VCaP (cell line): ENCODE measurements around the gene FAM76A.
A peak's percentile ranks its signal among the peaks of the same experiment; 100 is the strongest.
"Not testable (repeated sequence)": the region's sequence is repeated elsewhere in the genome, so short reads cannot be mapped to it uniquely, and the experiment has no call there.

Source experiments
- H3K27ac ChIP-seq: fragments of 450-650 bp; 2 replicates; pipeline ENCODE4 v1.5.1; 2017
- CTCF ChIP-seq: fragments of 450-650 bp; conservative IDR thresholded peaks from 2 replicates; pipeline ENCODE4 v1.5.1; 2017; ENCODE audit warnings: mild to moderate bottlenecking, moderate library complexity

The FAM76A gene

DNA sequence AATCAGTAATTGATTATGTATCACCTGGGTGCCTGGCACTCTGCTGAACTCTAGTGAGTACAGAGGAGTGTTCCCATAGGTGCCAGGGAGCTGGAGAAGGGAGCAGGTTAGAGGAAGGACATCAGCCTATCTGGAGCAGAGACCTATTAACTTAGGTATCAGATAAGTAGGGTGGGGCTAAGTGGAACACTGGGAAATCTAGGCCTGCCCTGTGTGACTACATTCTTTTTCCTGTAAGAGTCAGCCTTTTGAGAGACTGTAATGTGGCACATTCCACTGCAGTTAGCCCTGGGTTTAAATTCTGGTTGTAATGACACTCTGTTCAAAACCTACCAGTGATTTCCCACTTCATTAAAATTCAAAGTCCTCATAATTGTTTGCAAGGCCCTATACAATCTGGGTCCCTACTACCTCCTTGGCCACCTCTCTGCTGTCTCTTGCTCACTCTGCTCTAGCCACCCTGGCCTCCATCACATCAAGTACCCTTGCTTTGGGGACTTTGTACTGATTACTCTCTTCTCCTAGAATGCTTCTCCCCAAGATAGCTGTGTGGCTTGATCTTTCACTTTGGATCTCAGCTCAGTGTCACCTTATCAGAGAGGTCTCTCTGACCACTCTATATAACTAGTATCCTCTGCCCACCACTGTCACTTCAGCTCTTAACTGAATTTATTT, 60.2 kb downstream of the FAM76A start:
- H3K27ac ChIP-seq, result no peak overlapping the region
- no peak for TF ChIP-seq CTCF

DNA sequence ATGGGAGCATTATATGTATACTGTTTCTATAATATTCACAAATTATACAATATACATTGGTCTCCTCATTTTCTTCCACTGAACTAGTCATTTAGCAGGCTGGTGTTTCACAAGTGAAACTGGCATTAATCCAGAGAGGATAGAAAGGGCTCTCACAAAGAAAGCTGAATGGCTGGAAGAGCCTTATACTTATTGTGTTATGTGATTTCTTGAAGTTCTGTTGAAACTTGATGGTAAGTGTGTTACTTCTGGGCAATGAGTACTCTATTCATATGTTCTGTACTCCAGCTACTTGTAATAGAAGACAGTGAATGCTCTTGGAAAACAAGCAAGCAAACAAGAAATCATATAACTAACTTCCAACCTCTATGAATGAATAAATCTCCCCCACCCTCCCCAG, 62.1 kb downstream of the FAM76A start:
- TF ChIP-seq CTCF, result no peak
- H3K27ac ChIP-seq, result peak overlapping the region; percentile 90

DNA sequence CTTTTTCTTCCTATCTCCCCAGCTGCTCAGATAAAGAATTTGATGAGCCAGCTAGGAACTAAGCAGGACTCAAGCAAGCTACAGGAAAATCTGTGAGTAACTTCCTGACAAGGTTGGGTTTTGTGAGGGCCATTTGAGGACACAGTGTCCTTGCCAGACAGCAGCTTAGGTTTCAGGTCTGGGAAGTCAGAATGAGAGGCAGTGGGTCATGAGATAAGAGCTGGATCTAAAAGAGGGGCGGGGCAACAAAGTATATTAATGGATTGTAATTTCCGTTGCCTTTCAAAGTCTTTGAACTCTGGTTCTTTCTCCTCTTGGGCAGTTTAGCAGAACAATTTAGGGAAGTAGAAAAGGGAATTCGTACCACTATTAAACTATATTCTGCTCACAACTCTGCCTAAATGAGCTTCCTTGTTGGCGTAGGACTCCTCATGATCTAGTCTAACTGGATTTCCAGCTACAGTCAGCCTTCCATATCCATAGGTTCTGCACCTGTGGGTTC, 63.8 kb downstream of the FAM76A start:
- no peak for TF ChIP-seq CTCF
- peak overlapping the region; percentile 90 for H3K27ac ChIP-seq

DNA sequence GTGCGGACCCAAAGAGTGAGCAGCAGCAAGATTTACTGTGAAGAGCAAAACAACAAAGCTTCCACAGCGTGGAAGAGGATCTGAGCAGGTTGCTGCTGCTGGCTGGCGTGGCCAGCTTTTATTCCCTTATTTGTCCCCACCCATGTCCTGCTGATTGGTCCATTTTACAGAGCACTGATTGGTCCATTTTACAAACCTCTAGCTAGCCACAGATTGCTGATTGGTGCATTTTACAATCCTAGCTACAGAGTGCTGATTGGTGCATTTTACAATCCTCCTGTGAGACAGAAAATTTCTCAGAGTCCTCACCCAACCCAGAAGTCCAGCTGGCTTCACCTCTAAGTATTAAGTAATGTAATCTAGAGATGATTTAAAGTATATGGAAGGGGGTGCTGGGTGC, 64.5 kb downstream of the FAM76A start:
- peak overlapping the region; percentile 90 for H3K27ac ChIP-seq

- no peak overlapping the region for H3K27ac ChIP-seq
- TF ChIP-seq CTCF, result no peak
Observed at GRCh38 chr1:27795601-27796000, 69.8 kb downstream of the FAM76A start.

GRCh38 chr1:27804791-27805190, 79.0 kb downstream of the FAM76A start:
- no peak for TF ChIP-seq CTCF
- H3K27ac ChIP-seq, result no peak overlapping the region

DNA sequence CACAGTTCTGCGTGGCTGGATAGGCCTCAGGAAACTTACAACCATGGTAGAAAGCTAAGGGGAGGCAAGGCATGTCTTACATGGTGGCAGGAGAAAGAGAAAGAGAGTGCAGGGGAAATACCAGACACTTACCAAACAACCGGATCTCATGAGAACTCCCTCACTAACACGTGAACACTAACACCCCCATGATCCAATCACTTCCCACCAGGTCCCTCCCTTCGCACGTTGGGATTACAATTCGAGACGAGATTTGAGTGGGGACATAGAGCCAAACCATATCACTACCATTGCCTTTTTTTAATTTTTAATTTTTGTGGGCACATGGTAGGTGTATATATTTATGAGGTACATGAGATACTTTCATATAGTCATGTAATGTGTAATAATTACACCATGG, 81.0 kb downstream of the FAM76A start:
- no peak overlapping the region for H3K27ac ChIP-seq
- no peak for TF ChIP-seq CTCF

DNA sequence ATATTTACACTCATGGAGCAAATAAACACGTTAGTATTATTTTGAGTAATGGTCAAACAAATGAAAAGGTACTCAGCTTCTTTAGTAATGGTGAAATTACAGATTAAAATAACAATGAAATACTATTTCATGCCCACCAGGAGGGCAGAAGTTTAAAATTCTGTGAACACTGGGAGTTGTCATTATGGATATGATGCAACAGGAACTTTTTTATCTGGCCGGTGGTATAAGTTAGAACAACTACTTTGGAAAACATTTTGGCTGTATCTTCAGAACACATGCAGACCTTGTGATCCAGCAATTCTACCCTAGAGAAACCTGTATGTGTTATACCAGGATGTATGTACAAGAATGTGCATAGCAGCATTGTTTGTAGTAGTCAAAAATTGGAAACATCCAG, 81.6 kb downstream of the FAM76A start:
- H3K27ac ChIP-seq, result no peak overlapping the region
- no peak for TF ChIP-seq CTCF

DNA sequence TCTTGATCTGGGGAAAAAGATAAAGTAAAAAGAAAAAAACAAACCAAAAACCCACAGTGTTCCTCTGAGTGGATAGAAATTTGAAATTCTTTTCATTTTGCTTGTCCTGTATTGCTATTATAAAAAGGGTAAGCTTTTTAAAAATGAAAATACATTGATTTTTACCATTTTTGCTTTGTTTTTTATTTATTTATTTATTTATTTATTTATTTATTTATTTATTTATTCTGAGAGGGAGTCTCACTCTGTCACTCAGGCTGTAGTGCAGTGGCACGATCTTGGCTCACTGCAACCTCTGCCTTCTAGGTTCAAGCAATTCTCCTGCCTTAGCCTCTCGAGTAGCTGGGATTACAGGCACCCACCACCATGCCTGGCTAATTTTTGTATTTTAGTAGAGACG, 82.4 kb downstream of the FAM76A start:
- H3K27ac ChIP-seq, result not testable (repeated sequence)
